SU-DHL-6 (cell line): ENCODE measurements around the gene TLN1.
A peak's percentile ranks its signal among the peaks of the same experiment; 100 is the strongest.

Experiments
- H2AFZ ChIP-seq: fragments of 200-600 bp; sonication (generic); 2 replicates; pipeline ENCODE4 v1.6.1; 2014; ENCODE audit warnings: low read depth, mild to moderate bottlenecking, moderate library complexity, mixed read lengths, antibody characterized with exemption, low read length; ENCODE audit not compliant: severe bottlenecking
- H3F3A ChIP-seq: fragments of 200-600 bp; shearing (Covaris generic); 2 replicates; pipeline ENCODE4 v1.6.0; 2016; ENCODE audit warnings: antibody characterized with exemption, mild to moderate bottlenecking; ENCODE audit not compliant: insufficient read depth
- H3K27ac ChIP-seq: fragments of 200-600 bp; sonication (generic); 2 replicates; pipeline ENCODE4 v1.5.1; 2016; ENCODE audit warnings: low read depth, mild to moderate bottlenecking, low read length, moderate library complexity, mixed read lengths
- H3K27me3 ChIP-seq: fragments of 200-600 bp; sonication (generic), shearing (Covaris generic); 2 replicates; pipeline ENCODE4 v1.6.0; 2014; ENCODE audit warnings: mild to moderate bottlenecking, low read length
- H3K36me3 ChIP-seq: fragments of 200-600 bp; sonication (generic); 2 replicates; pipeline ENCODE4 v1.6.1; 2014; ENCODE audit warnings: mild to moderate bottlenecking, low read length, mixed read lengths
- H3K4me2 ChIP-seq: fragments of 300-600, 200-600 bp; shearing (Covaris generic), sonication (generic); 2 replicates; pipeline ENCODE4 v1.6.0; 2014; ENCODE audit warnings: low read length, low read depth, mild to moderate bottlenecking; ENCODE audit not compliant: poor library complexity, severe bottlenecking
- H3K4me3 ChIP-seq: fragments of 200-600 bp; sonication (generic); 2 replicates; pipeline ENCODE4 v1.5.1; 2014; ENCODE audit warnings: antibody characterized with exemption, low read length, mild to moderate bottlenecking, mixed read lengths; ENCODE audit not compliant: insufficient read depth, poor library complexity, severe bottlenecking
- H3K79me2 ChIP-seq: fragments of 200-600 bp; sonication (generic); 2 replicates; pipeline ENCODE4 v1.6.1; 2014; ENCODE audit warnings: mild to moderate bottlenecking, low read length, moderate library complexity; ENCODE audit not compliant: insufficient read depth
- H3K9ac ChIP-seq: fragments of 200-600 bp; sonication (generic); 2 replicates; pipeline ENCODE4 v1.7.0; 2014; ENCODE audit warnings: mild to moderate bottlenecking, low read length
- H3K9me2 ChIP-seq: fragments of 200-600 bp; sonication (generic); replicated peaks from 2 replicates; pipeline ENCODE4 v1.6.1; 2014; ENCODE audit warnings: low read length; ENCODE audit not compliant: insufficient read depth
- H3K9me3 ChIP-seq: fragments of 200-600 bp; sonication (generic); 2 replicates; pipeline ENCODE4 v1.6.1; 2014; ENCODE audit warnings: low read length, mixed read lengths; ENCODE audit not compliant: insufficient read depth
- H4K20me1 ChIP-seq: fragments of 200-600 bp; sonication (generic); 2 replicates; pipeline ENCODE4 v1.6.1; 2014; ENCODE audit warnings: low read depth, mild to moderate bottlenecking, antibody characterized with exemption, low read length, moderate library complexity, mixed read lengths
- EZH2phosphoT487 ChIP-seq: fragments of 200-600 bp; sonication (generic), shearing (Covaris generic); conservative IDR thresholded peaks from 2 replicates; pipeline ENCODE4 v1.6.1; 2018; ENCODE audit warnings: mild to moderate bottlenecking, antibody characterized with exemption, low read length, moderate library complexity, mixed read lengths
- TF ChIP-seq, protein P1 (sequence below): fragments of 200-600 bp; sonication (generic); IDR thresholded peaks from one replicate; pipeline ENCODE4 v1.5.1; 2017; ENCODE audit warnings: antibody characterized with exemption, mild to moderate bottlenecking, low read length, moderate library complexity; ENCODE audit not compliant: insufficient read depth, poor library complexity, severe bottlenecking

The TLN1 gene

DNA sequence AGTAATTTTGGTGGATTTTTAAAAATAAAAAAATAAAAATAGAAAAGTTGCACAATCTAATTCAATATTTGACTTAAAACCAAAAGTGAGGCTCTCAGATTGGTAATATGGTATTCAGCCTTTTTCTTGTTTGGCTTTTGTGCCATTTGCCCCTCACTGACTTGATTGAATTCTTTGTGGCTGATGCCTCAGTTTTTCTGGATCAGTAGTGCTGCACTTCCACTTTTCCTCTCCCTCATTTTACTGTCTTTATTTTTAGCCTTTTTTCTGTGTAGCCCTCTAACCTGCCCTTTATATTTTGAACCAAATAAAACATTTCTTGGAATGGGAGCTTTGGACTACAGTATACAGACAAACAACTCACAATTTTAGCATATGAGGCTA is 25.9 kb upstream of the TLN1 start:
- Histone ChIP-seq H3K4me2 (peak overlapping the region; percentile 69), H3K79me2 (no peaks in the 10 kb centered on the region), H3K27ac (peak overlapping the region; percentile 64), H4K20me1 (no peaks in the 10 kb centered on the region), H3K9me2 (no peaks in the 10 kb centered on the region), H3F3A (peaks cover 18% of the 10 kb centered on the region), H3K9me3 (no peaks in the 10 kb centered on the region), H3K9ac (peak overlapping the region; percentile 66), H2AFZ (no peak overlapping the region), H3K4me3 (no peak overlapping the region), H3K27me3 (no peaks in the 10 kb centered on the region), H3K36me3 (no peaks in the 10 kb centered on the region)
- TF ChIP-seq, protein P1, sequence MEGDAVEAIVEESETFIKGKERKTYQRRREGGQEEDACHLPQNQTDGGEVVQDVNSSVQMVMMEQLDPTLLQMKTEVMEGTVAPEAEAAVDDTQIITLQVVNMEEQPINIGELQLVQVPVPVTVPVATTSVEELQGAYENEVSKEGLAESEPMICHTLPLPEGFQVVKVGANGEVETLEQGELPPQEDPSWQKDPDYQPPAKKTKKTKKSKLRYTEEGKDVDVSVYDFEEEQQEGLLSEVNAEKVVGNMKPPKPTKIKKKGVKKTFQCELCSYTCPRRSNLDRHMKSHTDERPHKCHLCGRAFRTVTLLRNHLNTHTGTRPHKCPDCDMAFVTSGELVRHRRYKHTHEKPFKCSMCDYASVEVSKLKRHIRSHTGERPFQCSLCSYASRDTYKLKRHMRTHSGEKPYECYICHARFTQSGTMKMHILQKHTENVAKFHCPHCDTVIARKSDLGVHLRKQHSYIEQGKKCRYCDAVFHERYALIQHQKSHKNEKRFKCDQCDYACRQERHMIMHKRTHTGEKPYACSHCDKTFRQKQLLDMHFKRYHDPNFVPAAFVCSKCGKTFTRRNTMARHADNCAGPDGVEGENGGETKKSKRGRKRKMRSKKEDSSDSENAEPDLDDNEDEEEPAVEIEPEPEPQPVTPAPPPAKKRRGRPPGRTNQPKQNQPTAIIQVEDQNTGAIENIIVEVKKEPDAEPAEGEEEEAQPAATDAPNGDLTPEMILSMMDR, result no peak

DNA sequence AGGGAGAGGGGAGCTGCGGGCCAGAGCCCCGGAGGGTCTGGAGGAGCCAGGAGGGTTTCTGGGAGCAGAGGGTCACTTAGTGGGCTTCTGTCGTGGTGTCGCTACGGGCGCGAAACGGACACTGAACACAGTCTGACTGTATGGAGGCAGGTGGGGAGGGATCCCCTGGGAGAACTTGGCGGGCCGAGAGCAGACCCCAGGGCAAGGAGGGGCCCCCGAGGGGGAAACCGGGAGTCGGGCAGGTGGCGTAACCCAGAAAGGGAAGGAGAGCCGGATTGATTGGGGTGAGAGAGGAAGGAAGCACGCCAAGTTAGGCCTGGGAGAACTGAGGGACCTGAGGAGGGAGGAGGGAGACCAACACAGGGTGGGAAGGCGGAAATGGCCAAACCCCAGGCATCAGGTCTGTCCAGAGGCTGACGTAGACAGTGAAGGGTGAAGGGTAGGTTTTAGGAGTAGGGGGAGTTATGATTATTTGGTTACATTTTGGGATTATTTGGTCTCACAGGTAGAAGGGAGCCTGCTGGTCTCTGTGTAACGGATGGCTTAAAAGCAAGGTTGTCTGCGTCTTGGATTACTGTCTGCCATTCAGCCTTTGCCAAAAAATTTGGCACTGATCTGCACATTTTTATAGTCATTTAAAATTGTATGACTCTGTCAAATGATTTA is 25.4 kb upstream of the TLN1 start:
- Histone ChIP-seq H3K9me2 (no peaks in the 10 kb centered on the region), H3K27ac (peak overlapping the region; percentile 64), H3K4me3 (peak overlapping the region; percentile 71), H3F3A (peaks cover 18% of the 10 kb centered on the region), H2AFZ (peak overlapping the region; percentile 78), H3K4me2 (peak overlapping the region; percentile 69), H3K27me3 (no peaks in the 10 kb centered on the region), H3K9ac (peak overlapping the region; percentile 66), H3K79me2 (no peaks in the 10 kb centered on the region), H4K20me1 (no peaks in the 10 kb centered on the region), H3K9me3 (no peaks in the 10 kb centered on the region), H3K36me3 (no peaks in the 10 kb centered on the region)
- TF ChIP-seq EZH2phosphoT487, result no peak
- TF ChIP-seq, protein P1, result no peak

DNA sequence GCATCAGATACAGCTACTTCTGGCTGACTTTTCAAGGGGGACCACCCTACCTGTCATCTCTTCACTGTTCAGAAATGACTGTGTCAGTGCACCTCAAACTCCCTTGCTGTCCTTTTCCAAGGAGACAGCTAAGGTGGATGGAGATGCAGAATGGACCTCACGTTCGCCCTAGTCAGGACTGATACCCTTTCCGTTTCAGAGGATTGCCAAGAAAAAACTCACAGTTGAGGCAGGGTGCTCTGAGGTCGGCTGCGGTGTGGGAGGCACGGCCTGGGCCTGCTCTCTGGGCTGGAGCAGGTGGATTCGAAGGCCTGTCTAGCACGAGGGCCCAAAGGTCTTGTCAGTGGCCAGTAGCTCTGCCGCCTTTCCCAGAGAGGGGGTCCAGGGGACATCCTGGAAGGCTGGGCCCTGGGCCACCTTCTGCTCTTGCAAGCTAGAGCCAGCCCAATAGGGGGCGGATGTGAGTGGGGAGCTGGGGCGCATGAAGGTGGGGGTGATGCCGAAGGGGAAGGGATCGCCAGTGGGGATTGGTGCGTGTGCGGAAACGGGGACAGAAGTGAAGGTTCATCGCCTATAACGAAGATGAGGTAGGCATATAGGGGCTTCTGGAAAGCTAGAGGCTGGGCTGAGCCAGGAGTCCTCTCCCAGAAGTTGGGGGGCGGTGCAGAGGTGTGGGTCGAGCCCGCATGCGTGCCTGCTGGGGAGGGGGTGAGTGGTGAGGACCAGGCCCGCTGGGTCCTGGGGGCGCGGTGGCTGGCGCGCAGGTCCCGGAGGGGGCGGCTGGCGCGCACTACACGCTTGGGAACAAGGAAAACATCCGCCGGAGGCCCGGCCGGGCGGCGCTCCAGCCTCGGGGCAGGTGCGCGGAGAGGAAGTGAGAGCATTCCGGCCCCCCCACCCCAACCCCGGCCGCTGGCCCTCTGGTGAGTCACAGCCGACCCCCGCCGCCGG is 24.6 kb upstream of the TLN1 start:
- Histone ChIP-seq H3F3A (peaks cover 18% of the 10 kb centered on the region), H3K36me3 (no peaks in the 10 kb centered on the region), H3K27ac (peak overlapping the region; percentile 64), H2AFZ (peak overlapping the region; percentile 78), H3K4me2 (peak overlapping the region; percentile 69), H3K27me3 (no peaks in the 10 kb centered on the region), H4K20me1 (no peaks in the 10 kb centered on the region), H3K79me2 (no peaks in the 10 kb centered on the region), H3K9ac (peak overlapping the region; percentile 66), H3K4me3 (peak overlapping the region; percentile 71), H3K9me2 (no peaks in the 10 kb centered on the region), H3K9me3 (no peaks in the 10 kb centered on the region)
- TF ChIP-seq EZH2phosphoT487, result no peak
- TF ChIP-seq, protein P1, result peak; percentile 99
